HCT116 (cell line): ENCODE measurements around the gene ZFR. TPM values are rescaled to one million over a fixed set of nuclear protein-coding genes. Genes with fewer than 3 reads are reported as not detected.

Source experiments
- ATAC-seq: fragments of 200-7000 bp; cut with Tn5 transposase; 2 replicates; pipeline ENCODE4 v1.9.1; 2020; ENCODE audit warnings: mild to moderate bottlenecking, moderate library complexity
- BruUV-seq: library from RNA; stranded (reverse); fragments of 400-500 nt; replicated peaks from 2 replicates; lab custom pipeline; 2021; lab: Mats Ljungman, UMichigan
- CTCF ChIA-PET: fragments of 300-600 bp; sonication (Branson Sonifier 250); formaldehyde crosslinking; loops from one replicate; lab custom pipeline; 2021; ENCODE audit warnings: antibody characterized with exemption; lab: Charles Lee
- POLR2A ChIA-PET: fragments of 300-600, 350-600 bp; sonication (Branson Sonifier 250); formaldehyde crosslinking; loops from one replicate; lab custom pipeline; 2021; ENCODE audit warnings: antibody characterized with exemption; lab: Charles Lee
- RAD21 ChIA-PET, 2 experiments: fragments of 300-600 bp; sonication (Branson Sonifier 250); formaldehyde crosslinking; loops; one replicate each; lab custom pipeline; 2023; ENCODE audit warnings: low total read pairs in 2 of 2; ENCODE audit not compliant: uncharacterized antibody in 2 of 2, unreplicated experiment in 2 of 2, low non-redundant PET in 1 of 2; lab: Charles Lee
- DNase-seq: peaks from one replicate; pipeline ENCODE4 v3.0.0-alpha.2; 2010; ENCODE audit warnings: low read depth, low spot score
- H2AFZ ChIP-seq: fragments of 200-600 bp; shearing (Covaris generic), sonication (generic); 2 replicates; pipeline ENCODE4 v1.6.1; 2017; ENCODE audit warnings: low read depth, mixed run types, mixed read lengths, antibody characterized with exemption, low read length; ENCODE audit not compliant: poor library complexity, severe bottlenecking
- H3K27ac ChIP-seq: 2 replicates; pipeline ENCODE4 v1.5.1; 2012; ENCODE audit warnings: low read depth, low read length
- H3K27me3 ChIP-seq: fragments of 200-600 bp; sonication (generic); 2 replicates; pipeline ENCODE4 v1.6.1; 2016; ENCODE audit warnings: mixed run types, low read length, mixed read lengths; ENCODE audit not compliant: insufficient read depth
- H3K36me3 ChIP-seq, 2 experiments: fragments of 200-500 bp in 1 of 2; fragments of 200-600 bp in 1 of 2; sonication (Bioruptor generic) in 1 of 2; sonication (generic) in 1 of 2; 2 replicates each; pipeline versions ENCODE4 v1.5.1 to v1.6.1; 2014 to 2016; ENCODE audit warnings: low read length in 2 of 2, inconsistent platforms in 1 of 2, mixed read lengths in 1 of 2, mixed run types in 1 of 2; ENCODE audit not compliant: insufficient read depth in 2 of 2, control insufficient read depth in 1 of 2
- H3K4me1 ChIP-seq, 2 experiments: fragments of 200-600 bp in 1 of 2; sonication (generic) in 1 of 2; 2 replicates each; pipeline versions ENCODE4 v1.5.1 to v1.6.1; 2012 to 2017; ENCODE audit warnings: low read length in 2 of 2, inconsistent platforms in 1 of 2, mild to moderate bottlenecking in 1 of 2, mixed read lengths in 1 of 2, mixed run types in 1 of 2, moderate library complexity in 1 of 2; ENCODE audit not compliant: insufficient read depth in 2 of 2, control insufficient read depth in 1 of 2
- H3K4me2 ChIP-seq: fragments of 200-600 bp; sonication (generic); 2 replicates; pipeline ENCODE4 v1.6.1; 2017; ENCODE audit warnings: mixed run types, low read length, mixed read lengths
- H3K4me3 ChIP-seq, 2 experiments: fragments of 200-600 bp in 1 of 2; sonication (generic) in 1 of 2; replicated peaks in 1 of 2; 2 replicates each; pipeline ENCODE4 v1.5.1; 2011 to 2016; ENCODE audit warnings: low read length in 2 of 2, control low read depth in 1 of 2, low read depth in 1 of 2, mild to moderate bottlenecking in 1 of 2, mixed read lengths in 1 of 2, mixed run types in 1 of 2
- H3K79me2 ChIP-seq: fragments of 200-600 bp; sonication (generic); 2 replicates; pipeline ENCODE4 v1.6.1; 2017; ENCODE audit warnings: mild to moderate bottlenecking, mixed run types, low read length, moderate library complexity, mixed read lengths; ENCODE audit not compliant: insufficient read depth
- H3K9ac ChIP-seq: fragments of 200-600 bp; sonication (generic); 2 replicates; pipeline ENCODE4 v1.6.1; 2016; ENCODE audit warnings: low read length, mixed read lengths
- H3K9me2 ChIP-seq: fragments of 200-600 bp; sonication (generic), shearing (Covaris generic); 2 replicates; pipeline ENCODE4 v1.6.1; 2017; ENCODE audit warnings: mixed run types, mild to moderate bottlenecking, moderate library complexity; ENCODE audit not compliant: insufficient read depth
- H3K9me3 ChIP-seq, 2 experiments: fragments of 200-500 bp in 1 of 2; fragments of 200-600 bp in 1 of 2; sonication (Bioruptor generic) in 1 of 2; sonication (generic) in 1 of 2; 2 replicates each; pipeline ENCODE4 v1.6.1; 2014 to 2017; ENCODE audit warnings: low read length in 2 of 2, mixed read lengths in 2 of 2, inconsistent platforms in 1 of 2, low read depth in 1 of 2, mild to moderate bottlenecking in 1 of 2, mixed run types in 1 of 2, moderate library complexity in 1 of 2; ENCODE audit not compliant: control insufficient read depth in 1 of 2, insufficient read depth in 1 of 2
- H4K20me1 ChIP-seq: fragments of 200-600 bp; sonication (generic), shearing (Covaris generic); 2 replicates; pipeline ENCODE4 v1.6.1; 2017; ENCODE audit warnings: mixed run types, mild to moderate bottlenecking, moderate library complexity; ENCODE audit not compliant: insufficient read depth
- CEBPB ChIP-seq: IDR thresholded peaks from 2 replicates; pipeline ENCODE4 v1.6.1; 2012; ENCODE audit warnings: low read depth
- CTCF ChIP-seq, 3 experiments: fragments of 200-600 bp in 1 of 3; sonication (generic) in 1 of 3; IDR thresholded peaks in 2 of 3; conservative IDR thresholded peaks in 1 of 3; 2 replicates each; pipeline ENCODE4 v1.5.1; 2012 to 2017; ENCODE audit warnings: low read depth in 2 of 3, low read length in 2 of 3, antibody characterized with exemption in 1 of 3, borderline replicate concordance in 1 of 3, control low read depth in 1 of 3, mild to moderate bottlenecking in 1 of 3, mixed read lengths in 1 of 3, mixed run types in 1 of 3, moderate library complexity in 1 of 3; ENCODE audit not compliant: insufficient read depth in 1 of 3
- EGR1 ChIP-seq: IDR thresholded peaks from 2 replicates; pipeline ENCODE4 v1.6.1; 2012; ENCODE audit warnings: low read depth
- EZH2phosphoT487 ChIP-seq: fragments of 200-600 bp; IDR thresholded peaks from 2 replicates; pipeline ENCODE4 v1.6.1; 2018; ENCODE audit warnings: antibody characterized with exemption, borderline replicate concordance
- JUND ChIP-seq: IDR thresholded peaks from 2 replicates; pipeline ENCODE4 v1.6.1; 2012
- REST ChIP-seq: IDR thresholded peaks from 2 replicates; pipeline ENCODE4 v1.6.1; 2012; ENCODE audit warnings: low read depth
- SIN3A ChIP-seq: IDR thresholded peaks from 2 replicates; pipeline ENCODE4 v1.6.1; 2012; ENCODE audit warnings: low read depth
- SP1 ChIP-seq: IDR thresholded peaks from 2 replicates; pipeline ENCODE4 v1.6.1; 2012; ENCODE audit warnings: low read depth
- TCF7L2 ChIP-seq: IDR thresholded peaks from 2 replicates; pipeline ENCODE4 v1.7.0; 2011; ENCODE audit warnings: borderline replicate concordance, inconsistent platforms; ENCODE audit not compliant: insufficient read depth, insufficient read length; ENCODE audit errors: extremely low read depth
- ZBTB33 ChIP-seq: IDR thresholded peaks from 2 replicates; pipeline ENCODE4 v1.6.1; 2011; ENCODE audit warnings: mild to moderate bottlenecking, low read length, moderate library complexity; ENCODE audit not compliant: insufficient replicate concordance; ENCODE audit errors: extremely low read depth
- ZFX ChIP-seq: fragments of 450-650 bp; IDR thresholded peaks from 2 replicates; pipeline ENCODE4 v1.6.1; 2017
- ZNF274 ChIP-seq: fragments of 200-500 bp; sonication (Bioruptor generic); IDR thresholded peaks from 2 replicates; pipeline ENCODE4 v1.6.1; 2014; ENCODE audit warnings: mild to moderate bottlenecking, low read depth, low read length, inconsistent platforms
- intact Hi-C: fragments of 100-400 bp; cut with micrococcal nuclease; formaldehyde crosslinking; loops from 2 replicates; pipeline ENCODE4 v1.10.0; 2022
- total RNA-seq: library from RNA; stranded (reverse); gene quantifications from one replicate; pipeline ENCODE4 v1.2.1, GENCODE V29; 2021; ENCODE audit not compliant: unreplicated experiment

The ZFR gene
- total RNA-seq, 1 experiment from 2014 or later = 65.7 TPM

- H3K79me2 ChIP-seq = peaks cover 33% of the 10 kb centered on the region
- intact Hi-C loops = no loop called here
- H3K4me3 ChIP-seq = no peak overlapping the region
- CTCF ChIA-PET = no interaction called here
- RAD21 ChIA-PET = no interaction called here
- H3K4me2 ChIP-seq = no peak overlapping the region
- no peaks in the 10 kb centered on the region for H3K27me3 ChIP-seq
- POLR2A ChIA-PET = no interaction called here
- H3K9me2 ChIP-seq = no peaks in the 10 kb centered on the region
- H3K9ac ChIP-seq = no peak overlapping the region
- no peak for DNase-seq
- H4K20me1 ChIP-seq = no peaks in the 10 kb centered on the region; the same call in 1 of the 2 replicates
- no peak for ATAC-seq
- H3K9me3 ChIP-seq = no peaks in the 10 kb centered on the region
- no peak overlapping the region for H3K27ac ChIP-seq
- no peak for TF ChIP-seq ZFX
- no peak for TF ChIP-seq ZBTB33
- TF ChIP-seq CEBPB = no peak
- no peak for TF ChIP-seq JUND
- TF ChIP-seq EGR1 = no peak
- TF ChIP-seq TCF7L2 = no peak
- no peak for TF ChIP-seq ZNF274
- no peak for TF ChIP-seq SIN3A
- TF ChIP-seq REST = no peak
- no peak for TF ChIP-seq EZH2phosphoT487
- TF ChIP-seq CTCF (IDR thresholded peaks at IDR 0.05 in 2 of 3, conservative IDR thresholded peaks at IDR 0.05 in 1 of 3; ENCODE audit: borderline replicate concordance in 1 of 3, insufficient read depth in 1 of 3, low read depth in 2 of 3, low read length in 2 of 3) = no peak
- no peak for TF ChIP-seq SP1
- TF ChIP-seq, all 23 proteins: peak for 0
- Histone ChIP-seq H3K4me1 (no peaks in the 10 kb centered on the region), H3K36me3 (peaks cover 33 to 41% of the 10 kb centered on the region in 2 experiments; a peak in 3 of 4 replicates), H2AFZ (no peak overlapping the region)
- no TSS peak for BruUV-seq
Measured at GRCh38 chr5:32406650-32407049, 37.9 kb downstream of the ZFR start.
